ENCODE results near the gene CATSPERD. TPM values are rescaled to one million over a fixed set of nuclear protein-coding genes. Genes with fewer than 3 reads are reported as not detected.

The CATSPERD gene
- total and polyA plus RNA-seq, 9 of the 15 experiments (the other 6 are each of a cell fraction or from before 2014, with no cell fraction given) = not detected

- TF ChIP-seq SIN3A (IDR thresholded peaks at IDR 0.05; ENCODE audit: borderline replicate concordance in 2 of 2, control insufficient read depth in 1 of 2, low read depth in 2 of 2, low read length in 2 of 2) (peak in 1 of 2 experiments; percentile 75; a peak in 2 of 4 replicates), ERF (CRISPR knock-in tag; IDR thresholded peaks at IDR 0.05) (0 out of 2 replicates have a peak, but pooled peaks have one; percentile 9), VEZF1 (CRISPR knock-in tag; IDR thresholded peaks at IDR 0.05) (no peak; the same call in 1 of the 2 replicates), ZNF584 (CRISPR knock-in tag; IDR thresholded peaks at IDR 0.05; ENCODE audit: low read depth) (no peak), PRPF4 (IDR thresholded peaks at IDR 0.05; ENCODE audit: insufficient read depth, low read depth, low read length, poor library complexity, severe bottlenecking) (peak; percentile 64), MNT (conservative IDR thresholded peaks at IDR 0.05) (peak in 1 of 2 experiments; percentile 45; a peak in 1 of 4 replicates), ZNF431 (CRISPR knock-in tag; IDR thresholded peaks at IDR 0.05) (0 out of 2 replicates have a peak, but pooled peaks have one; percentile 68), GTF2F1 (IDR thresholded peaks at IDR 0.05; ENCODE audit: low read depth, low read length) (no peak), POLR2AphosphoS5 (IDR thresholded peaks at IDR 0.05; ENCODE audit: control insufficient read depth, insufficient read depth, low read depth, low read length) (peak; percentile 15; the same call in 1 of the 2 replicates), ZNF24 (IDR thresholded peaks at IDR 0.05) (no peak), TEAD4 (IDR thresholded peaks at IDR 0.05; ENCODE audit: low read length) (no peak; the same call in 1 of the 2 replicates), TEAD4 (CRISPR knock-in tag; IDR thresholded peaks at IDR 0.05; ENCODE audit: borderline replicate concordance) (no peak), E2F3 (CRISPR knock-in tag; IDR thresholded peaks at IDR 0.05) (no peak), MAX (CRISPR knock-in tag; IDR thresholded peaks at IDR 0.05) (no peak)
Observed at GRCh38 chr19:5690955-5691821, 29.2 kb upstream of the CATSPERD start (continued).

Data from K562 (cell line).